Astrocyte of the hippocampus (primary cell): ENCODE data around the gene NOTCH4.
A peak's percentile ranks its signal among the peaks of the same experiment; 100 is the strongest.
"Not testable (repeated sequence)": the region's sequence is repeated elsewhere in the genome, so short reads cannot be mapped to it uniquely, and the experiment has no call there.

Experiments used
- DNase-seq: peaks from one replicate; pipeline ENCODE4 v3.0.0; 2011; ENCODE audit warnings: low read depth, low spot score

Gene NOTCH4

DNA sequence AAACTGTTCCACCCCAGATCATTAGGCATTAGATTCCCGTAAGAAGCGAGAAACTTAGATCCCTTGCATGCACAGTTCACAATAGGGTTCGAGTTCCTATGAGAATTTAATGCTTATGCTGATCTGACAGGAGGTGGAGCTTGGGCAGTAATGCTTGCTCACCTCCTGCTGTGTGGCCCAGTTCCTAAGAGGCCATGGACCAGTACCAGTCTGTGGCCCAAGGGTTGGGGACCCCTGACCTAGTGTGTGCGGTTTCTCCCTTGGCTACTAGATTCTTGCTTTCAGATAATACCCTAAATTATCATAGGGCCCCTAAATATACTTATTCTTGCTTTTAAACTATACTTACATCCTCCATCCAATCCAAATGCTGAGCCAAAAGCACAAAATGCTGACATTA is 29.5 kb downstream of the NOTCH4 start:
- DNase-seq, result no peak

DNA sequence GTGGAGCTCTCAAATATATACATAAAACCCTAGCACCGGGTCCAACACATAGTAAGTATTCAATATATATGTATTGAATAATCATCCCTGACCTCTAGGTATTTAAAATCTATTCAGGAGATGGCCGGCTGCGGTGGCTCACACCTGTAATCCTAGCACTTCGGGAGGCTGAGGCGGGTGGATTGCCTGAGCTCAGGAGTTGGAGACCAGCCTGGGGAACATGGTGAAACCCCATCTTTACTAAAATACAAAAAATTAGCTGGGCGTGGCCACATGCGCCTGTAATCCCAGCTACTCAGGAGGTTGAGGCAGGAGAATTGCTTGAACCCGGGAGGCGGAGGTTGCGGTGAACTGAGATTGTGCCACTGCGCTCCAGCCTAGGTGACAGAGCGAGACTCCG is 30.8 kb downstream of the NOTCH4 start:
- DNase-seq, result not testable (repeated sequence)

DNA sequence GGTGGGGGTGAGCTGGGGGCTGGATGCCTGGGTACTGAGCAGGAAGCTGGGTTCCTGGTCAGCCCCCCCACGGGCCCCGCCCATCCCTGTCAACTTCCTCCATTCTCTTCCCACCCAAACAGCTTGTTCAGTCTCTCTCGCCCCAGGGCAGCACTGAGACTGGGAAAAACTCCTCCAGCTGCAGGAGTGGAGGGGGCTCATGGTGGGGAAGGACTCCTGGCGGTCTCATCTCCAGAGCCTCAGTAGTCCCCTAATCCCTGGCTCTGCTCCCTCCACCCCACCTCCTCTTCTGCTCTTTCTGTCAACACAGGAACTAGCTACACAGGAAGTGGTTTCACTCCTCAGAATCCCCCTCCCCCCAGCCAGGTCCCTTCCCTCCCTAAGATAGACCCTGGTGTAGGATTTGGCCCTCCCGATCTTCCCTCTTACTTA is 31.2 kb downstream of the NOTCH4 start, which contains the start of gene GPSM3:
Gene GPSM3, minus strand, starts transcription at position 36 of the 432 bp plus-strand sequence. CDS start 130 bp downstream, outside the sequence.
- no peak for DNase-seq

DNA sequence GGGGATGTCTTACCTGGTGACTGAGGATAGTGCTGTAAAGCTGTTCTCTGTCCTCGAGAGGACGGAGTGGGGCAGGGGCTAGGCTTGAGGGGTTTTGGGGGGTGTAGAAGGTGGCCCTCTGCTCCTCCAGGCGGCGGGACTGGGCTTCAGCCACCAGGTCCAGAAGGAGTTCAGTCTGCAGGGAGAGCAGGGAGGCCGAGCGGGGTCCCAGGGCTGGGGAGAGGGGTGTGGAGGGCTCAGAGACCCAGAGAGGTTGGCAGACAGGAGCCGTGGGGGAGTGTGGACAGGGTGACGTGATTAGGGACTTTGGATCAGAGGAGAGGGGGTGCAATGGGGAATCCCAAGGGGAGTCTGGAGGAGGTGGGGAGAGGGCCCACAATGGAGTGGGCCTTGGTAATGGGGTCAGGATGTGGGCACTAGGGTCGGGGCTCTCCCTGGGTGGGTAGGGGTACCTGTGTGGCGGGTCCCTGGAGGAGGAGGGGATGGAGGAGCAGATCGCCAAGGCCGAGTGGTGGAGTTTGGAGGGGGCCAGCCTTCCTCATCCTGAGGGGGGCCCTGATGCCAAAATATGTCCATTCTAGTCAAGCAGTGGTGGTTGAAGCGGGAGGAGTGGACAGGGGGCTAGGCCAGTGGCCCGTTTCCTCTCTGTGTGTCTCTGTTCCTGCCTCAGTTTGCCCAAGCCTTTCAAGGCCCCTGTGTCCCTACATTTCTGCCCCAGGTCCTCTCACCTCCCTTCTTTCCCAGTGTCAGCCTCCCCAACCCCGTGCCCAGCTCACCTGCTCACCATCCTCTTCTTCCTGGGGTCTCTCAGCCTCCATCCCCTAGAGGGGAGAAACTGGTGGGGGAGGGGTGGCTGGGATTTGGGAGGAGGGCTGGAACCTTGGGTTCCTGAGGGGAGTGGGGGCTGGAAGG is 31.9 kb downstream of the NOTCH4 start:
- no peak for DNase-seq

DNA sequence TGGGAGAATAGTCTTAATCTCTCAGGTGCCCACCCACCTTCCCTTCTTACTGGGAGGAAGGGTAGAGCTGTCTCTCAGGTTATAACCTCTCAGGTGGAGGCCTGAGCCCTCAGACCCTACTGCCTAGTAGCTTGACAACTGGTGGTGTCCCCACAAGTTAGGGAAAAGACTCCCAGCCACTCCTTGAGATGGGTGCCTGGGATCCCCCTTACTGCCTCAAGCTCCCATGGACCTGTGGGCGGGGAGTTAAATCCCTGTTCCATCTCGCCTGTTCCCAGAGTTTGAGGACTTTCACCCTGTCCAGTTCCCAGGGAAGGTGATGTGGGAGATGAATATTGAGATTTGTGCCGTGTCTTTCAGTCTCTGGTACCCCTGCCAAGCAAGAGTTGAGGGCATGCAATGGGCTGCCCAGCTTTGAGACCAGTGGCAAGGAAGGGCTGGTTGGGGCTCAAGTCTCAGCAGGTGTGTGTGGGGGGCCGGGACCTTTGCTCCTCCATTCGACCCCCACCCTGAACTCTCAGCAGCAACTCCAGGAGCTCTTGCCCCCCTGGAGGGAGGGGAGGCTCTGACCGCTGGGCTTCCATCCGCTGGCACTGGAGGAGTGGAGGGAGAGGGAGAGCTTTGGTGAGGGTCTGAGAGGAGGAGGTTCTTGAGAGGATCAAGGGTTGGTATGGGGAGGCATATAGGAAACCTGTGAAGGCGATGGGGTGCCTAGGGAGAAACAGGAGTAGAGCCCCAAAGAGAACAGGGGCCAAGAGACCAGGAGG is 32.8 kb downstream of the NOTCH4 start:
- no peak for DNase-seq

DNA sequence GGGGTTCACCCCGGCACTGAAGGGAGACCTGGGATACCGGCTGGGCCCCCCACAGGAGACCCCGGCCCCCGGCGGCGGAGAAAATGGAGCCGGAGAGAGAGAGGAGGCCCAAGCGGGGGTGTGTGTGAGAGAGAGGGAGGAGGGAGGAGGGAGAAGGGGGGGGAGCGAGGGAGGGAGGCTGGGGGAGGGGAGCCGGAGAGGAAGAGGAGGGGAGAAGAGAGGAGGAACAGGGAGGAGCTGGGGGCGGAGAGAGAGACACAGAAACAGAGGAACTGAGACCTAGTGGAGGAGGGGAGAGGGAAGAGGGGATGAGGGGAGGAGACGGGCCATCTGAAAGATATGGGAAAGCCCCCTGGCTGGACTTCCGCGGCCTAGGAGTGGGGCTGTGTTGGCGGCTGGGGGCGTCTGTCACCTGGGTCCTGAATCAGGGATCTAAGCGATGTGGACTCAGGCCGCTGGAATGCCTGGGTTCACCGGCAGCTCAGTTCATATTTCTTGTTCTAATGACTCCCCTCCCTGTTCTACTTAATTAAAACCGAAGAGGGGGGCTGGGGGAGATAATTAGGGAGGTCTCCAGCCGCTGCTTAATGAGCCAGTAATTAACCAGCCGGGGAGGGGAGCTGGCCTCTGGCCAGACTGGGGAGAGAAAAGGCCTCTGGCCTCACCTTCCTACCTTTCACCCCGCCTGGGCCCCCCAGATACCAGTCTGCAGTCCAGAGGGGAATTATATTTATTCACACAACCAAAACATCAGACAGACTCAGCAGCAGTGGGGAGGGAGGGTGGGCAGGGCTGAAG is 33.6 kb downstream of the NOTCH4 start, which contains the start of gene PBX2:
Gene PBX2, minus strand, starts transcription at position 149 of the 798 bp plus-strand sequence. CDS start 287 bp downstream, outside the sequence.
- DNase-seq, result peak; percentile 93

DNA sequence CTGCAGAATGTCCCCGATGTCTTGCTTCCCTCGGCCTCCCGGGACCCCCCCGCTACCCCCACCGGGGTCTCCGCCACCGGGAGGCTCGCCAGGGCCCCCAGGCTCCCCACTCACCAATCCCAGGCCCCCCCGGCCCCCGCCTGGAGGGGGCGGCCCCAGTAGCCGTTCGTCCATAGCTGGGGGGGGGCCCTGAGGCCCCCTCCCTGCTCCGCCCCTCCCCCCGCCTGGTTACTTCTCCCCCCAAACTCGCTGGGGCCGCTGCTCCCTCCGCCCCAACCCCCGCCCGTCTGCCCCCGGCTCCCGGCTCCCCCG is 34.2 kb downstream of the NOTCH4 start:
- no peak for DNase-seq

DNA sequence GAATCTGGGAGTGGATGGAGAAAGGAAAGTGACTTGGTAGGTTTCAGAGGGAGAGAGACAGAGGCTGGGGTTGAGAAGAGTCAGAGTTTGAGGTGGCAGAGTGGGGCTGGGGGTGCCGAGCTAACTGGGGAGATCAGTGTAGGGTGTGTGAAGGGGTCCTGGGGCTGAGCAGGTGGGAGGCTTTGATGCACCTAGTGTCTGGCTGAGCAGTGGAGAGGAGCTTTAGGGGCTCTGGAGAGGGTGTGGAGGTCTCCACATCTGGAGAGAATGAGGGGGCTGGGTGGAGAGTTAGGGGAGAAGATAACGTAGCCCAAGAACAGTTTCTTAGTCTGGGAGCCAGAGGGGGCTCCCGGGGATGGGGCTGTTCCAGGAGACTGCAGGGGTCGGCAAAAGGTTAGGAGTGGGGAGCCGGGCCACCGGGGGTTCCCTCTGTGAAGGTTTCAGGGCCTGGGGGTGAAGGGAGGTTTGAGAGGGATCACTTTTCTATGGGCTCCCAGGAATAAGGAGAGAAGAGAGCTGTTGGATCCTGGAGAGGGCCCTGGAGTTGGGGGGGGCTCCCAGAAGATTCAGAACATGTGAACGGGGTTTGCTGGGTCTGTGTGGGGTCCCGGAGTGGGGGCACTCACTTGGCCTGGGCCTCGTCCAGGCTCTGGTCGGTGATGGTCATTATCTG is 34.7 kb downstream of the NOTCH4 start:
- no peak for DNase-seq

DNA sequence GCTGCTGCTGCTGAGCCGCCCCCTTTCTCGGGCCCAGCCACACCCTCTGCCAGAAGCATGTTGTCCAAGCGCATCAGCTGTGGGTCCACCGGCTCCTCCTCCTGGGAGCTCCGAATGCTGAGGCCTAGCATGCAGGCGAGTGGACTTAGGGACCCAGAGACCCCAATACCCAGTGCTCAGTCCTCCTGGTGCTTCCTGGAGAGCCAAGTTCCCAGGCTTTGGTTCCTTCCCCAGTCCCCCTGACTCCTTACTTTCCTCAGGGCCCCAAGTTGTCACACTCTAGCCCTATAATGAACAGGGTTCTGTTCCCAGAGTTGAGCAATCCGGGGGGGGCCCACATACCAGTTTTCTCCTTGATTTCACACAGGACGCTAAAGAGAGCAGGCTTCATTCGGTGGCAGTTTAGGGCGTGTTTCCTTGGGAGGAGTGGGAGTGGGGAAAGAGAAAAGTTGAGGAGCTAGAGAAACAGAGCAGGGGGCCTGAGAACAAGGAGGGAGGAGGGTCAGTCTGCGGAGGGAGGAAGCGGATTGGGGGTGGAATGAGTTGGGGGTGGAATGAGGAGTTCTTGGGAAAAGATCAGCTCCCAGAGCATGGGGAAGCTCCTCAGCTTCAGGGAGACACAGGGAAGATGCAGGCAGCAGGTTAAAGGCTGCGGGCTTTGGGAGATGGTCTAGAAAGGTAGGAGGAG is 35.3 kb downstream of the NOTCH4 start:
- DNase-seq, result peak; percentile 28

DNA sequence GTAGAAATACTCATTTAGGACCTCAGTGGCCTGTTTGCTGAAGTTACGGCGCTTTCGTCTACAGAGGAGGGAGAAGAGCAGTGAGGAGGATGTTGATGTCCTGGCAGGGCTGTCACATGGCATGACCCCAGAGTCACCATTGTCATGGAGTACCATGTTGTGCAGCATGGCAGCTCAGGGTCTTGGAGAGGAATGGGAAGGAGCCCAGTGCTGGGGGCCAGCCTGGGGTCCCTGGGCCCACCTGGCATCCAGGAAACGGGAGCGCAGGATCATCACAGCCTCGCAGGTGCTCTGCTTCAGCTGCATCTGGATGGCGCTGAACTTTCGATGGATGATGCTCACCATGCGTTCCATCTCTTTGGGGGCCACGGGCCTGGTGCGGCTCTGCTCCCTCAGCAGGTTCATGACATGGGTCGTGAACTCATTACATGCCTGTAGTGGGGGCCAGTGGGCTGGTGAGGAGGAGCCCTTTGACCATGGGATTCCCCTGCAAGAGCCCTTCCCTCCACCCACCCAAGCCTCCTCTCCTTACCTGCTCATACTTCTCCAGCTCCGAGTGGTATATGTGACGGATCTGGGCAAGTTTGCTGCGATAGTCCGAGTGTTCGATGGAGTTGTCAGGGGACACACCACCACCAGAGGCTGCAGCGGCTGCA is 36.0 kb downstream of the NOTCH4 start:
- DNase-seq, result not testable (repeated sequence)

DNA sequence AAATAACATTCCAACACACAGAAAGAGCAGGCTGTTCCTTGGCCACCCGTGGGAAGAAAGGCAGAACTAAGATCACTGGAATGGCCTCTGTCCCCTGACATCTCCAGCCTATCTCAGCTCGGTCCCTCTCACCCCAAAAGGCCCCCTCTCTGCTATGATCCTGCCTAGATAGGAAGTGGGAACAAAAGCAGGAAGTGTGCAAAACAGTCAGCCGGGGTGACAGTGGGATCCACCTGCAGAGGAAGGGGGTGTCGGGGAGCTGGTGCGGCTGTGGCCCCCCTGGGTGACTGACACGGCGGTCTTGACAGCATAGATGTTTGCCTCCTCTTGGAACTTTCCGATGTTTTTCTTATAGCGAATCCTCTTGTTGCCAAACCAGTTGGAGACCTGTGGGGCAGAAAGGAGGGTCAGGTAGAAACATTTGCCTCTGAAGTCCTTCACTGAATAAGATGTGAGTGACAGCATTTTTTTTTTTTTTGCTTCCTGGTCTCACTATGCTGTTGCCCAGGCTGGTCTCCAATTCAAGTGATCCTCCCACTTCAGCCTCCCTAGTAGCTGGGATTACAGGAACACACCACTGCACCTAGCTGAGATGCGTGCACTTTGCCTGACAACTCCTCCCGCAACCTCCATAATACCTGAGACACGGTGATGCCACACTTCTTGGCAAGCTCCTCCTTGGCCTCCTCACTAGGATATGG is 36.7 kb downstream of the NOTCH4 start:
- no peak for DNase-seq

DNA sequence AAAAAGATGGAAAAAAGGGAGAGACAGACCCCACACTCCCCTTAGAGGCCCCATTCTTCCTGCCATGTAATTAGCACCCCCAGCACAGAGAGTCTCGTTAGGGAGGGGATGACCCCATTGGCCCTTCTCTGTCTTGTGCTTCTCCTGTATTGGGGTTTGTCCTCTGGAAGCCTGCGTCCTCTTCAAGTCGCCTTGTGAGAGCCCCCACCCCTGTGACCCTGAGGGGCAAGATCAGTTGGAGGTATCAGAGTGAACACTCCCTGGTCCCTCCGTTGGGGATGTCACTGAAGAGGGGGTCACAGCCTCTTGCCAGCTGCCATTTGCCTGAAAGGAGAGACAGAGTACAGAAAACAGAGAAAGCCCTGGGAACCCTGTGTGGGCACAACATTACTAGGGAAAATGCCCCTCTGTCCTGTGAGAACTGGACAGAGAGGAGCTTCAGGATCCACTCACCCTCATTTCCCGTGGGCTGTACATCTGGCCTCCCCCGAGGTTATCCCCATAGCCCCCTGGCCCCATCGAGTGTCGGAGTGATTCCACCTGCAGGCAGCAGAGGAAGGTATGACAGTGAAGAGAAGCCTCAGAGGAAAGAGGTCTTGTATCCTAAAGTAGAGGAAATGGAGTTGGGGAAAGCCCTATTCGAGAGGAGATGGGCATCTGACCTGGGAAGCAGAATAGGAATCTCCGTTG is 37.6 kb downstream of the NOTCH4 start:
- DNase-seq, result not testable (repeated sequence)

DNA sequence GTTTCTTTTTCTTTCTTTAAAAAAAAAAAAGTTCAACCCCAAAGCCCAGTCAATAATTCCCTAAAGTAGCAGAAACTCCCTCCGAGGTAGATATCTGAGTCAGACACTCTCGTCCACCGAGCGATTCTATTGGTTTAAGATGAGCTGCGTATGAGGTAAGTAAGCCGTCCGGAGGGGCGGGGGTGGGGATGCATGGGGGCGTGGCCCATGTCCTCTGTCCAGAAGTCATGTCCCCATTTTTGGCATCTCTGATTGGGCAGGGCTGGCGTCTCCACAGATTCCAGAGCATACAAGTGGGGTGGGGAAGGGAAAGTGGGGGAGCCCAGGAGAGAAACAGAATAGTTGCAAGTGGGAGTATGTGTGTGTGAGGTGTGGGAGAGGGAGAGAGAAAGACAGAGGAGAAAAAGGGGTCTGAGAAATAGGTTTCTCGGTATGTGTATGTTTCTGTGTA is 38.2 kb downstream of the NOTCH4 start:
- DNase-seq, result peak; percentile 89

DNA sequence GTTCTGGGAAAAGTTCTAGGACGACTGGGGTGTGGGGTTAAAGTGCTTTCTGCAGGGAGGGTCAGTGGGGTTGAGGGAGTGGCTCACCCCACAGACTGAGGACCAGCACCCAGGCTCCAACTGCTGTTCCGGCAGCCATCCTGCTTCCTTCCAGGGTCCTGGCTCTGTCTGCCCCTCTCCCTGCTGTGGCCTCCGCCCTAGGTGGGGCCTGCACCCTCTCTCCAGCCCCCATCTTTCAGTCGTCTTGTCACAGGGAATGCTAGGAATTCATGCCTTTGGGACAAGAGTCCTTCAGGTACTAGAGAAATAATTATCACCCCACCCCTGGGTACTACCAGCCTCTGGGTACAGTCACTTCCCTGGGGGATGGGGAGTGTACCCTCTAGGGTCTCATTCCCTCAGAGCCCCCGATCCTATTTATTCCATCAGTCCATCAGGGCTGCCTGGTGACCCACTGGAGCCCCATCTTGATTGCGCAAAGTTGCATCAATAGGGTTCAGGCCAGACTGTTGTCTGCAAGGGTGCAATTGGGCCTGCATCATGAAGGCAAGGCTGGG is 39.7 kb downstream of the NOTCH4 start, which contains the start of gene AGER:
Gene AGER, minus strand, starts transcription at position 170 of the 557 bp plus-strand sequence. Its CDS starts 31 bp downstream, at position 139.
- no peak for DNase-seq

DNA sequence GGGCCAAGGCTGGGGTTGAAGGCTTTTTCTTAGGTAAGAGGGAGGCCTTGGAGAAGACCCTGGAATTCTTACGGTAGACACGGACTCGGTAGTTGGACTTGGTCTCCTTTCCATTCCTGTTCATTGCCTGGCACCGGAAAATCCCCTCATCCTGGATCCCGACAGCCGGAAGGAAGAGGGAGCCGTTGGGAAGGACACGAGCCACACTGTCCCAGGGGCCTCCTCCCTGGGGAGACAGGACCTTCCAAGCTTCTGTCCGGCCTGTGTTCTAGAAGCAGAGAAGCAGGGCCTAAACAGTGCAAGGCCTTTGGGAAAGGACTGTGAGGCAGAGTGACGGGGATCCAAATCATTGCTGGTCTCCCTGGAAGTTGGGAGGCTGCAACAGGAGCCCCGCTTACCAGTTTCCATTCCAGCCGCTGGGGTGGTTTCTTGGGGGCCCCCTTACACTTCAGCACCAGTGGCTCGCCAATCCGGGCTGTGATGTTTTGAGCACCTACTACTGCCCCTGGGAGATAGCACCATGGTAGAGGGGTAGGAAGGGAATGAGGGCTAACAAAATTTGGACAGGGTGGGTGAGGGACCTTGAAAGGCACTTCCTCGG is 40.3 kb downstream of the NOTCH4 start:
- DNase-seq, result no peak

DNA sequence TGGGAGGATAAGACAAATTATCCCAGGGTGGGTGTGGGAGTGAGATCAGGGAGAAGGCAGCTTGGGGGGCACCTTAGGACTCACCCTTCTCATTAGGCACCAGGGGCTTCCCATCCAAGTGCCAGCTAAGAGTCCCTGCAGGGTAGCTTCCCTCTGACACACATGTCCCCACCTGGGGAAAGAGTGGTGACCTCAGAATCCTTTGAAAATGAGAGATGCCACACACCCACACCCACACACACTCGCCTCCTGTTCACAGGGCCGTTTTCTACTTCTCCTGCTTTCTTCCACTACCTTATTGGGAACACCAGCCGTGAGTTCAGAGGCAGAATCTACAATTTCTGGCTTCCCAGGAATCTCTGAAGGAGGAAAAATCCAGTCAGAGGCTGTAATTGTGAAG is 40.8 kb downstream of the NOTCH4 start:
- no peak for DNase-seq

DNA sequence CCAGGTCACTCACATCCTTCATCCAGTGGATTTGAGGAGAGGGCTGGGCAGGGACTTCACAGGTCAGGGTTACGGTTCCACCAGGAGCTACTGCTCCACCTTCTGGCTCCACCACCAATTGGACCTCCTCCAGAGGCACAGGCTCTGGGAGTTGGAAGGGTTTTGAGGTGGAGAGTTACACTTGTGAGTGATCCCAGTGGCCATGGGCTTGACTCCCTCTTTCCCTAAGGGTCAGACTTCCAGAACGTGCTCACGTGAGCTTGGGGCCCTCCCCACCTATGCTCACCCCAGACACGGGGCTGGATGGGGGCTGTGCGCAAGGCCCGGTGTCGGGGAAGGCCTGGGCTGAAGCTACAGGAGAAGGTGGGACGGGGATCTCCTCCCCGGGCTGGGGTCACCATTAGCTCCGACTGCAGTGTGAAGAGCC is 41.3 kb downstream of the NOTCH4 start:
- no peak for DNase-seq
